Measurements from ENCODE around the gene KRTAP6-3.

- TF ChIP-seq EZH2 (IDR thresholded peaks at IDR 0.05; ENCODE audit: insufficient read depth, low read length), result no peak
- TF ChIP-seq CTCF (IDR thresholded peaks at IDR 0.05; ENCODE audit: insufficient read depth, low read depth, low read length), result no peak
These were observed 50.3 kb downstream of the KRTAP6-3 start, which contains the start of gene KRTAP20-3 for GRCh38 chr21:30642564-30642963.
